K562 (cell line): ENCODE measurements around the gene IL17RC. TPM values are rescaled to one million over a fixed set of nuclear protein-coding genes. Genes with fewer than 3 reads are reported as not detected.

ENCODE experiments used
- CBFB ChIP-seq: sonication (generic); formaldehyde crosslinking; IDR thresholded peaks from 2 replicates; pipeline ENCODE4 v1.4.0; 2020; ENCODE audit warnings: mild to moderate bottlenecking, missing genetic modification reagents
- CBX1 ChIP-seq: sonication (generic); IDR thresholded peaks from 2 replicates; pipeline ENCODE4 v1.6.1; 2016; ENCODE audit warnings: antibody characterized with exemption, low read depth, mild to moderate bottlenecking
- CHAMP1 ChIP-seq: fragments of 450-650 bp; IDR thresholded peaks from 2 replicates; pipeline ENCODE4 v1.6.1; 2016; ENCODE audit warnings: mild to moderate bottlenecking
- CHD4 ChIP-seq: fragments of 200-600 bp; sonication (generic); IDR thresholded peaks from 3 replicates; pipeline ENCODE4 v1.6.1; 2012; ENCODE audit warnings: low read depth, mild to moderate bottlenecking, mixed read lengths, low read length, inconsistent platforms; ENCODE audit not compliant: insufficient read depth, insufficient replicate concordance, poor library complexity, severe bottlenecking
- EGR1 ChIP-seq: fragments of 450-650 bp; conservative IDR thresholded peaks from 2 replicates; pipeline ENCODE4 v1.6.1; 2017; ENCODE audit warnings: mild to moderate bottlenecking
- HDAC1 ChIP-seq, 2 experiments: fragments of 450-650 bp; IDR thresholded peaks; 2 replicates each; pipeline ENCODE4 v1.6.1; 2016 to 2017; ENCODE audit warnings: inconsistent platforms in 1 of 2, mild to moderate bottlenecking in 1 of 2, moderate library complexity in 1 of 2
- HDAC6 ChIP-seq: IDR thresholded peaks from 2 replicates; pipeline ENCODE4 v1.6.1; 2012; ENCODE audit warnings: low read depth, mild to moderate bottlenecking, control low read depth, inconsistent platforms, low read length, moderate library complexity
- ILK ChIP-seq: fragments of 450-650 bp; IDR thresholded peaks from 2 replicates; pipeline ENCODE4 v1.6.1; 2016; ENCODE audit warnings: missing genetic modification characterization, low read depth, mild to moderate bottlenecking, missing compliant biosample characterization, moderate library complexity, borderline replicate concordance
- IRF2 ChIP-seq: sonication (generic); formaldehyde crosslinking; IDR thresholded peaks from 2 replicates; pipeline ENCODE4 v1.8.1; 2022; ENCODE audit warnings: mild to moderate bottlenecking, missing genetic modification reagents
- KDM1A ChIP-seq, 2 experiments: fragments of 450-650 bp; IDR thresholded peaks; 2 replicates each; pipeline ENCODE4 v1.6.1; 2016; ENCODE audit warnings: mild to moderate bottlenecking in 2 of 2
- MAZ ChIP-seq, 2 experiments: fragments of 450-650 bp in 1 of 2; sonication (generic) in 1 of 2; formaldehyde crosslinking; IDR thresholded peaks in 1 of 2; conservative IDR thresholded peaks in 1 of 2; 2 replicates each; pipeline versions ENCODE4 v1.4.0 to v1.5.0; 2020; ENCODE audit warnings: mild to moderate bottlenecking in 1 of 2, missing genetic modification reagents in 1 of 2
- MBD2 ChIP-seq: sonication (generic); IDR thresholded peaks from 2 replicates; pipeline ENCODE4 v1.6.1; 2016; ENCODE audit warnings: low read depth, borderline replicate concordance
- NR2C2 ChIP-seq, 2 experiments: fragments of 200-800 bp in 1 of 2; sonication (Bioruptor generic) in 1 of 2; sonication (generic) in 1 of 2; formaldehyde crosslinking in 1 of 2; IDR thresholded peaks; 2 replicates each; pipeline versions ENCODE4 v1.6.1 to v1.8.0; 2016 to 2022; ENCODE audit warnings: mild to moderate bottlenecking in 1 of 2, missing compliant biosample characterization in 1 of 2, missing genetic modification characterization in 1 of 2, missing genetic modification reagents in 1 of 2
- NR4A1 ChIP-seq, 2 experiments: fragments of 250-450 bp in 1 of 2; fragments of 450-650 bp in 1 of 2; sonication (Bioruptor Pico) in 1 of 2; IDR thresholded peaks; 2 replicates each; pipeline versions ENCODE4 v1.4.0 to v1.6.1; 2016 to 2020; ENCODE audit warnings: mild to moderate bottlenecking in 2 of 2, missing compliant biosample characterization in 1 of 2, missing genetic modification characterization in 1 of 2, moderate library complexity in 1 of 2
- PHF20 ChIP-seq: fragments of 450-650 bp; IDR thresholded peaks from 2 replicates; pipeline ENCODE4 v1.6.1; 2018; ENCODE audit not compliant: partially characterized antibody
- SAFB2 ChIP-seq: fragments of 200-400 bp; formaldehyde crosslinking; IDR thresholded peaks from 2 replicates; pipeline ENCODE4 v1.6.1; 2018; ENCODE audit warnings: borderline replicate concordance, low read length, low read depth, moderate library complexity; ENCODE audit not compliant: severe bottlenecking
- TAF1 ChIP-seq: IDR thresholded peaks from 2 replicates; pipeline ENCODE4 v1.6.1; 2011; ENCODE audit warnings: mild to moderate bottlenecking, low read length, moderate library complexity; ENCODE audit not compliant: insufficient read depth, control insufficient read depth, severe bottlenecking; ENCODE audit errors: extremely low read depth
- THAP7 ChIP-seq: fragments of 250-450 bp; sonication (Bioruptor Pico); IDR thresholded peaks from 2 replicates; pipeline ENCODE4 v1.5.0; 2021
- ZBTB26 ChIP-seq: fragments of 450-650 bp; formaldehyde crosslinking; IDR thresholded peaks from 2 replicates; pipeline ENCODE4 v1.4.0; 2022; ENCODE audit warnings: missing genetic modification characterization
- ZNF253 ChIP-seq: fragments of 250-450 bp; sonication (Bioruptor Pico); conservative IDR thresholded peaks from 2 replicates; pipeline ENCODE4 v1.6.1; 2021; ENCODE audit warnings: mild to moderate bottlenecking
- ZNF589 ChIP-seq: fragments of 200-800 bp; sonication (Bioruptor generic); IDR thresholded peaks from 2 replicates; pipeline ENCODE4 v1.6.1; 2016; ENCODE audit warnings: low read depth, missing genetic modification characterization, missing compliant biosample characterization
- ZNF644 ChIP-seq: fragments of 200-800 bp; sonication (Bioruptor generic); IDR thresholded peaks from 2 replicates; pipeline ENCODE4 v1.6.1; 2016; ENCODE audit warnings: low read depth, missing genetic modification characterization, missing compliant biosample characterization
- polyA plus RNA-seq, 8 experiments: library from polyadenylated mRNA; depleted of rRNA in 4 of 8; stranded (reverse) in 5 of 8; unstranded in 3 of 8; fragments of >200 nt; fragmentation: Nextera tagmentation in 2 of 8; fragmentation: Illumina TruSeq in 1 of 8; extraction: Ambion mirVana in 2 of 8; extraction: Trizol in 1 of 8; gene quantifications; 2 replicates each; pipeline versions ENCODE4 v1.2.1 to v1.2.3, GENCODE V29; 2011 to 2014; ENCODE audit warnings: inconsistent platforms in 1 of 8, missing spikeins in 1 of 8
- total RNA-seq, 7 experiments: library from RNA; depleted of rRNA in 6 of 7; stranded (reverse); fragments of >200 nt in 6 of 7; fragmentation: Illumina TruSeq in 2 of 7; extraction: Trizol in 2 of 7; gene quantifications; 2 replicates each; pipeline versions ENCODE4 v1.2.1 to v1.2.3, GENCODE V29; 2011 to 2021; ENCODE audit warnings: low replicate concordance in 1 of 7

Gene IL17RC
- total and polyA plus RNA-seq, 9 of the 15 experiments (the other 6 are each of a cell fraction or from before 2014, with no cell fraction given) = 0.15 to 11.4 (median 7.1) TPM; not detected in 1

- TF ChIP-seq NR4A1 (CRISPR knock-in tag; IDR thresholded peaks at IDR 0.05) (no peak), NR4A1 (tag; IDR thresholded peaks at IDR 0.05) (peak; percentile 31; the same call in 1 of the 2 replicates), KDM1A (IDR thresholded peaks at IDR 0.05) (no peak), ZNF644 (tag) (no peak), MAZ (CRISPR knock-in tag; conservative IDR thresholded peaks at IDR 0.05 in 1 of 2, IDR thresholded peaks at IDR 0.05 in 1 of 2) (peak; percentile 74 to 83), SAFB2 (no peak), CBX1 (no peak), MBD2 (peak; percentile 50; the same call in 1 of the 2 replicates), IRF2 (CRISPR knock-in tag) (no peak), CHAMP1 (no peak), CHD4 (no peak), ZNF589 (CRISPR knock-in tag) (no peak), CBFB (CRISPR knock-in tag) (no peak), THAP7 (CRISPR knock-in tag) (no peak), ILK (tag) (no peak), NR2C2 (CRISPR knock-in tag; IDR thresholded peaks at IDR 0.05) (no peak; the same call in 1 of the 2 replicates), NR2C2 (tag; IDR thresholded peaks at IDR 0.05) (no peak), ZBTB26 (CRISPR knock-in tag) (peak; percentile 20; the same call in 1 of the 2 replicates), HDAC6 (no peak), PHF20 (peak; percentile 33), ZNF253 (CRISPR knock-in tag) (no peak), EGR1 (peak; percentile 82), HDAC1 (IDR thresholded peaks at IDR 0.05) (peak in 1 of 2 experiments; percentile 14; a peak in 1 of 4 replicates), TAF1 (peak; percentile 47)
Measured at GRCh38 chr3:9916734-9917680, at the start of gene IL17RC (continued).
